Measurements from ENCODE around the gene RNF224. TPM values are rescaled to one million over a fixed set of nuclear protein-coding genes. Genes with fewer than 3 reads are reported as not detected.
"Not testable (repeated sequence)": the region's sequence is repeated elsewhere in the genome, so short reads cannot be mapped to it uniquely, and the experiment has no call there.

RNF224 gene
- total RNA-seq, 4 donors from 2014 or later, result 0.34 to 2.0 (median 1.1) TPM

- peaks cover 15% of the 10 kb centered on the region for H3K36me3 ChIP-seq
- WGBS, result under 1% methylated on average over 31 of the region's 58 CpGs
- H3K27ac ChIP-seq, result peak overlapping the region; percentile 96
- TF ChIP-seq POLR2AphosphoS5 (IDR thresholded peaks at IDR 0.05), result no peak
- peak in 1 of 2 donors; percentile 28 for TF ChIP-seq POLR2A (IDR thresholded peaks at IDR 0.05)
- H3K27me3 ChIP-seq, result peaks cover 7% of the 10 kb centered on the region
- peak; percentile 91 to 93 for DNase-seq (ENCODE audit: low spot score in 2 of 2)
- H3K4me3 ChIP-seq, result peak overlapping the region; percentile 88
- H3K9me3 ChIP-seq, result no peaks in the 10 kb centered on the region
- H3K4me1 ChIP-seq, result peaks cover 80% of the 10 kb centered on the region
These were observed 13.1 kb downstream of the RNF224 start for GRCh38 chr9:137240318-137240840.

GRCh38 chr9:137240841-137241489 is 13.7 kb downstream of the RNF224 start, which contains the start of gene TUBB4B:
TSS of gene TUBB4B (plus strand) at chr9:137241287. CDS start at chr9:137241361, 74 bp downstream.
- 0% methylated on average over 1 of the region's 67 CpGs for WGBS
- peak within 1 kb of the TSS; percentile 96 for H3K27ac ChIP-seq
- peaks cover under 1% of the 10 kb centered on the region for H3K27me3 ChIP-seq
- peak within 1 kb of the TSS; percentile 88 for H3K4me3 ChIP-seq
- H3K9me3 ChIP-seq, result no peaks in the 10 kb centered on the region
- peaks cover 83% of the 10 kb centered on the region for H3K4me1 ChIP-seq
- H3K36me3 ChIP-seq, result peaks cover 15% of the 10 kb centered on the region
- peak; percentile 99 to 100 for DNase-seq (ENCODE audit: low spot score in 2 of 2)
- TF ChIP-seq POLR2A (IDR thresholded peaks at IDR 0.05), result peak; percentile 100
- peak; percentile 96 to 100 (median 100) for TF ChIP-seq POLR2AphosphoS5 (IDR thresholded peaks at IDR 0.05)
- TF ChIP-seq CTCF (IDR thresholded peaks at IDR 0.05), result peak in 1 of 2 donors; percentile 4
- TF ChIP-seq EP300 (IDR thresholded peaks at IDR 0.05), result no peak

GRCh38 chr9:137241490-137242268 is 14.4 kb downstream of the RNF224 start:
- H3K4me1 ChIP-seq, result peaks cover 76% of the 10 kb centered on the region
- no peaks in the 10 kb centered on the region for H3K9me3 ChIP-seq
- no peaks in the 10 kb centered on the region for H3K27me3 ChIP-seq
- H3K4me3 ChIP-seq, result peak overlapping the region; percentile 88
- 35% methylated on average over 4 of the region's 83 CpGs for WGBS
- no peak for DNase-seq (ENCODE audit: low spot score in 2 of 2)
- TF ChIP-seq POLR2AphosphoS5 (IDR thresholded peaks at IDR 0.05), result peak in 2 of 3 donors; percentile 16 to 21
- no peak for TF ChIP-seq CTCF (IDR thresholded peaks at IDR 0.05)
- peak overlapping the region; percentile 96 for H3K27ac ChIP-seq
- peaks cover 15% of the 10 kb centered on the region for H3K36me3 ChIP-seq

GRCh38 chr9:137242269-137243203 is 15.2 kb downstream of the RNF224 start:
- H3K27ac ChIP-seq, result peak overlapping the region; percentile 96
- H3K4me3 ChIP-seq, result peak overlapping the region; percentile 88
- H3K4me1 ChIP-seq, result peaks cover 67% of the 10 kb centered on the region
- TF ChIP-seq EP300 (IDR thresholded peaks at IDR 0.05), result no peak
- no peak for TF ChIP-seq POLR2AphosphoS5 (IDR thresholded peaks at IDR 0.05)
- no peak for TF ChIP-seq POLR2A (IDR thresholded peaks at IDR 0.05)
- TF ChIP-seq CTCF (IDR thresholded peaks at IDR 0.05), result no peak
- H3K9me3 ChIP-seq, result no peaks in the 10 kb centered on the region
- peaks cover 15% of the 10 kb centered on the region for H3K36me3 ChIP-seq
- 62% methylated on average over 16 of the region's 36 CpGs for WGBS
- no peak for DNase-seq (ENCODE audit: low spot score in 2 of 2)
- H3K27me3 ChIP-seq, result no peaks in the 10 kb centered on the region

- H3K9me3 ChIP-seq; H3K27ac ChIP-seq; DNase-seq (ENCODE audit: low spot score in 2 of 2); H3K27me3 ChIP-seq; H3K4me3 ChIP-seq: not testable (repeated sequence)
- Histone ChIP-seq H3K4me1 (peaks cover 60% of the 10 kb centered on the region), H3K36me3 (peaks cover 15% of the 10 kb centered on the region)
- WGBS, result 82% methylated on average over 14 of the region's 18 CpGs
These were observed 15.9 kb downstream of the RNF224 start for GRCh38 chr9:137243266-137243625.

All from suprapubic skin (tissue), 4 donors.